UCSD-AML1 (cell line): ENCODE measurements around the gene GPX6.
"Not testable (repeated sequence)": the region's sequence is repeated elsewhere in the genome, so short reads cannot be mapped to it uniquely, and the experiment has no call there.

Experiments
- DNase-seq: peaks from one replicate; lab custom pipeline; 2025; ENCODE audit not compliant: unreplicated experiment; lab: John Stamatoyannopoulos, UW

GPX6 gene

DNA sequence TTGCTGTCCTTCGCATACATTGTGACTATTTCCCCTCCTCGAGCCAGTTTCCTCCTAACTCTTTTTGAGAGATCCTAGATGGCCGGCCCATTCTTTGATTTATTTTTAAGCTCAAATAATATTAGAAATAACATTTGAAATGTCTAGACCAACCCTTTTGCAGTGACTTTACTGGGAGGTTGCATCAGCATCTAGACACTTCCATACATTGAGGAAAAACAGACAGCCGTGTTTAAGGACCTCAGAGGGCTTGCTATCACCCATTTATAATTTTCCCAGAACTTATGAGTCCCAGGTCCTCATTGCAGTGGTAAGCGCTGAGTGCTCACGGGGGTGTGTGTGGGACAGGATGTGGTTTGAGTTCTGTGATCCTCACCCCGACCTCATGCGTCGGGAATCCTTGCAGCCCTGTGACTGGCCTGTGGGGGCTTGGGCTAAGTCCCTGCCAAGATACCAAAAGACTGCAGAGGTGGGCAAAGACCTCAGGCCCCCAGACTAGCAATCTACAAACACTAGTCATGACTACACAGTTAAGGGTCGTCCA is 10.0 kb upstream of the GPX6 start, which contains the start of gene GPX5:
TSS of gene GPX5 (plus strand) at position 386 of the 544 bp plus-strand sequence. CDS start at position 519, 133 bp downstream.
- DNase-seq: no peak

- no peak for DNase-seq
Measured at GRCh38 chr6:28523241-28523622, 7.6 kb upstream of the GPX6 start.

DNA sequence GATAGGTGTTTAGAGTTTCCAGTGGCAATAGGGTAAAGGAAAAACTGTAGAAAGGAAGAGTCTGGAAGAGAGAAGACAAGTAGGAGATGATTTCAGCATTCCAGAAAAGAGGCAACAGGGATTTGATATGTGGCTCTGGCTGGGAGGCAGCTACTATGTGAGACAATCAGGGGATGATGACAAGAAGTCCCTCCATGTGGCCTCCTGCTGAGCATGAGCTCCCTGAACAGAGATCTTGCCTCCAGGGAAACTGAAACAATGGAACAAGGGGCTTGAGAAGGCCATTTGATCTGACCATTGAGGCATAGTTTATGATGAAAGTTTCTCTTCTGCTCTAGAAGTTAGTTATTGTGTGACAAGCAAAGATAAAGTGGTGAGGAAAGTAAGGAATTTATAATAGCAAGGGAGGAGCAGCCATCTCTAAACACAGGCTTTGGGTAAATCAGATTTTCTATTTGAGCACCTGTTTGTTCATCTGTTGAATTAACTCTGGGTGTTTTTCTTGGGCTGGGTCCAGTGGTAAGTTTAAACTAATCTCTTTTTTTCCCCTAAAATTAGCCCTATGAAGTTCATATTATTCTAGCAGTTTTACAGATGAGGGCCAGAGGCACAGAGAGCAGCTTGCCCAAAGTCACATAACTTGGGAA is 7.1 kb upstream of the GPX6 start:
- no peak for DNase-seq

GRCh38 chr6:28517964-28518363 is 2.4 kb upstream of the GPX6 start:
- no peak for DNase-seq

DNA sequence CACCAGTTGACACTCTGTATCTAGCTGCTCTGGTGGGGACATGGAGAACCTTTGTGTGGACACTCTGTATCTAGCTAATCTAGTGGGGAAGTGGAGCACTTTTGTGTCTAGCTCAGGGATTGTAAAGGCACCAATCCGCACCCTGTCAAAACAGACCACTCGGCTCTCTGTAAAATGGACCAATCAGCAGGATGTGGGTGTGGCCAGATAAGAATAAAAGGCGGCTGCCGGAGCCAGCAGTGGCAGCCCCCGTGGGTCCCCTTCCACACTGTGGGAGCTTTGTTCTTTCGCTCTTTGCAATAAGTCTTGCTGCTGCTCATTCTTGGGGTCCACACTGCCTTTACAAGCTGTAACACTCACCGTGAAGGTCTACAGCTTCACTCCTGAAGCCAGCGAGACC is 3.2 kb downstream of the GPX6 start:
- not testable (repeated sequence) for DNase-seq

- DNase-seq: no peak
Measured at GRCh38 chr6:28511628-28512300, 3.8 kb downstream of the GPX6 start.

DNA sequence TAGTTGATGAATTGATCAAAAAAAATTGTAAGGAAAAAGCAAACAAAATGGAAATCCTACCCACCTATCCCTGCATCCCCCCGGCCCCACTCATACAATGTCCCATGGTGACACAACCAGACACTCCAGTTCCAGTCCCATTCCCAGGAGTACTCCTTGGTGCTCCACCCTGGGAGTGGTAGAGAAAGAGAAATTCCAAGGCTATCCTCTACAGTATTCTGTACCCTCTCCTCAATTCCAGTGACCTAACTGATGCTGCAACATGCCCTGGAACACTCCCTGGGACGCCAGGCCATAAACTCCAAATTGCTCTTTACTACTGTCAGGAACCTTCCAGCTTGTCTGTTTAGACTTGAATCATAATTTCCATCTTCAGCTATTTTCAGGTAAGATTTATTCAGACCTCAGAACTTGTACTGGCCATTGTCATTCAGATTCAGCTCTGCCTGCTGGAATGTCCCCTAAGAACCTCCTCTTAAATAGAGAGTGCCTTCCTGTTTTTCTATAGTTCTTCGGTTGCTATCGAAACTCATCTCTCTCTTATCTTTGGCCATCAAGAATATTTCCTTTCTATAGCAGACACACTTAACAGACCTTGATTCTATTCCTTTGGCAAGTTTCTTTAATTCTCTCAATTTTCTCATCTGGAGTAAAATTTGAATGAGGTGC is 8.7 kb downstream of the GPX6 start:
- no peak for DNase-seq

DNA sequence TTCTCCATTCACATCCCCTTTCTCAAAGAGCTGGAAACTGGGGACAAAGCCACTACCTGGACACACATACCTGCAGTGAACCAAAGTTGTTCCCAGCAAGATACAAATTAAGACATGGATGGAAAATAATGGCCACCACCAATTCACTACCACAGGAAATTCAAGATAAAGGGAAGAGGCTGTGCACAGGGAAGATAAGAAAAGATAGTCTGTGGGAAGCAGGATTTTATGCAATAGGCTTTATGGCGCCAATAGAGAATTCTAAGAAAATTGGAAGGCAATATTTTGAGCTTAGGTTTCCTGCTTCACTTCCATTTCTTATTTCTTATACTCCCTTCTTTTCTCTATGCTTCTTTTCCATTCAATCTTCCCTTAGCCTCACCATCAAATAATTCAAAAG is 9.9 kb downstream of the GPX6 start:
- DNase-seq: no peak

GRCh38 chr6:28502709-28503305 is 12.8 kb downstream of the GPX6 start:
- not testable (repeated sequence) for DNase-seq

- DNase-seq: not testable (repeated sequence)
Measured at GRCh38 chr6:28502136-28502535, 13.5 kb downstream of the GPX6 start.

DNA sequence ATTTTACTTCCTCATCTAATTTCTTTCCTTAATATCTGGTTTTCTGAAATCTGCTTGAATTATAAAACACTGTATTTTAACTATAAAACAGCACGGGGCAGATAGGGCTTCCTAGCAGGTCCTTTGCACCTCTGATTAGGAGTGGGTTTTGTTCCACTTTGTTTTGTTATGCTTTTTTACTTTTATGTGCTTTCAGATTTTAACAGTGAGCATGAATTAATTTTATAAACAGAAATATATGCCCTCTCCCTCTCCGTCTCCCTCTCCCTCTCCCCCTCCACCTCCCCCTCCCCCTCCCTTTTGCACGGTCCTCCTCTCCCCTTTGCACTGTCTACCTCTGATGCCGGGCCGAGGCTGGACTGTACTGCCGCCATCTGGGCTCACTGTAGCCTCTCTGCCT is 14.3 kb downstream of the GPX6 start:
- no peak for DNase-seq

GRCh38 chr6:28497893-28498292 is 17.7 kb downstream of the GPX6 start:
- DNase-seq: no peak

DNA sequence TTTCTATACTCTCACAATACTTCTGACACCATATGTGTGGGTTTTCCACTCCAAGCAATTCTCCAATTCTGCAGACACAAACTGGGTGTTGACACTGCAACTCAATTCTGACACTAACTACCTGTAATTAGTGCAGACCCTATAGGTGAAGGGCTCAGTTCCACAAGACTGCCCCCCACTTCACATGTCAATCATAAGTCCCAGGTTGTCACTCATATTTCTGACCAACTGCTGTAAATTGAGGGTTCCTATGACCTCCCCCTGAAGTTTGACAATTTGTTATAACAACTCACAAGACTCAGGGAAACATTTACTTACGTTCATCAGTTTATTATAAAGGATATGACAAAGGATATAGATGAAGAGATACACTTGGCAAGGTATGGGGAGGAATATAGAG is 18.3 kb downstream of the GPX6 start:
- no peak for DNase-seq

- no peak for DNase-seq
Measured at GRCh38 chr6:28496099-28496779, 19.4 kb downstream of the GPX6 start.

GRCh38 chr6:28491984-28492317 is 23.6 kb downstream of the GPX6 start:
- no peak for DNase-seq

- DNase-seq: no peak
Measured at GRCh38 chr6:28490205-28490890, 25.2 kb downstream of the GPX6 start.

DNA sequence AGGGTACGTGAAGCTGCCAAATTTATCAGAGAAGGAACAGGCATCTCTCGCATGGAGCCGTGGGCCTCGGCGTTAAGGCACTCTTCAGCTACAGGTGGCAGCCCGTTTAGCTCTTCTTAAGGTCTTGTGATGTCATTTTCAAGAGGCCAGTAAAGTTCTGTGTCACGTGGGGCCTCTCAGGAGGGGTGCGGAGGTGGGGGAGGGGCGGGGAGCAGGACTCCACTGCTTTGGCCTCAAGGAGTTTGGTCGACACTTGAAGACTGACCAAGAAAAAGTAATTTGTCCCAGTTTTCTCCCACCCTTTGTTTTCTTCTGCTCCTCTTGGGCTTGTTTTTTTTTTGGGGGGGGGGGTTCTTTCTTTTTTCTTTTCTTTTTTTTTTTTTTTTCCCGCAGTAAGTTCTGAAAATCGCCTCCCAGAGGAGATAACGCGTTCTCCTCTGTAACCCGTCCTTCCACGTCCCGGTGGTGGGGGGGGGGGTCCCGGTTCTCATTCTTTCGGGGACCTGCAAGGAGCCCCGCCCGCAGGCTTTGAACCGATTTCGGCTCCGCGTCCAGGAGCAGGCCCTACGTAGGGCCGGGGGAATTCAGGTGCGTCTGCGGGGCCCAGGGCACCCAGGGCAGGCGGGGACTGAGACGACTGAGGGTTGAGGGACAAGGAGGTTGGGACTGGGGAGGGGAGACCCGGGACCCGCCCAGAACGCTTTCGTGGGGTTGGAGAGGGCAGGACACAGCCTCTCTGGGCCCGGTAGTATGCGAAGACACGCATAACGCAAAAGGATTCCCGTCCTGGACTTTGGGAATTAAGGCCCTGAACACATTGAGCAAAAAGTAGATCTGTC is 26.0 kb downstream of the GPX6 start:
- DNase-seq: peak; percentile 47

DNA sequence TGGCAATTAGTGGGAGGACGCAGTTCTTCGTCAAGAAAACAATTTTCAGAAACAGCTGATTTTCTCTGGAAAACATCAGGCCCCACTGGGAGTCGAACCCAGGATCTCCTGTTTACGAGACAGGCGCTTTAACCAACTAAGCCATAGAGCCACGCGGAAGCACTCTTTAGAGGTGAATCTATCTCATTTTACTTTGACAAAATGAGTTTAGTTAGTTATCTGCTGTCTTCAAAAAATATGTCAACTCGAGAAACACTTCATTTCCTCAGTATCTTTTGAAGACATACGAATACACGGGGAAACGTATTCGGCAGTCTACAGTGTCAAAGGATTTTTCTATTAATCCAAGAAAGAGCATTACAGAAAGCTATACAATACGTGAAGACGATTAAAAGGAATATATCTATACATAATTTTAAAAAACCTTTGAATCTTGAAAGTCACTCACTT is 26.7 kb downstream of the GPX6 start:
- peak; percentile 41 for DNase-seq

DNA sequence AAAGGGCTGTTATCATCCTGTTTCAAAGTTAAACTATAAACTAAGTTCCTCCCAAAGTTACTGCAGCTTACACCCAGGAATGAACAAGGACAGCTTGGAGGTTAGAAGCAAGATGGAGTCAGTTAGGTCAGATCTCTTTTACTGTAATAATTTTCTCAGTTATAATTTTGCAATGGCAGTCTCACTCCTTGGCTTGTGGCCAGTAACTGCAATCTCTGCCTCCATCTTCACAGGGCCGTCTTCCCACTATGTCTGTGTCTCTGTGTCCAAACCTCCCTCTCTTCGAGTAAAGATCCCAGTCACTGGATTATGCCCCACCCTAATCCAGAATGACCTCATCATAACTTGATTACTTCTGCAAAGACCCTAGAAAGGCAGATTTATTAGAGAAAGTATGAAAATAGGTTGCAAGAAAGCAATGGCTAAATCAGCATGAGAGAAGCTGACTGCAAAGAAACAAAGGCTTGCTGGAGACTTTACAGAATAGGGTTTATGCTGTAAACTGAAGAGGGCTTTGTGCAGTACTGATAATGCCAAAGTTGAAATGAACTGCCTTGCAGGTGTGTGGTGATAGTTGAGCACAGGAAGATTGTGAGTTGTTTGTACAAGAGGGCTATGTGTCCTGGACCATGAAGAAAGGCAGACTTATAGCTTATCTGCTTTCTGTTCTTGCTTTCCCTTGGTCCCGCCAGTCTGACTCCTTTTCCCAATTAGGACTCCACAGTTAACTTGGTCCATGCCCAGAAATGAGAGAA is 28.4 kb downstream of the GPX6 start:
- DNase-seq: no peak
